ENCODE results near the gene TNFRSF12A. TPM values are rescaled to one million over a fixed set of nuclear protein-coding genes. Genes with fewer than 3 reads are reported as not detected.
"Not testable (repeated sequence)": the region's sequence is repeated elsewhere in the genome, so short reads cannot be mapped to it uniquely, and the experiment has no call there.

Gene TNFRSF12A
- total and polyA plus RNA-seq, 9 donors: 3.7 to 52.5 (median 8.5) TPM

DNA sequence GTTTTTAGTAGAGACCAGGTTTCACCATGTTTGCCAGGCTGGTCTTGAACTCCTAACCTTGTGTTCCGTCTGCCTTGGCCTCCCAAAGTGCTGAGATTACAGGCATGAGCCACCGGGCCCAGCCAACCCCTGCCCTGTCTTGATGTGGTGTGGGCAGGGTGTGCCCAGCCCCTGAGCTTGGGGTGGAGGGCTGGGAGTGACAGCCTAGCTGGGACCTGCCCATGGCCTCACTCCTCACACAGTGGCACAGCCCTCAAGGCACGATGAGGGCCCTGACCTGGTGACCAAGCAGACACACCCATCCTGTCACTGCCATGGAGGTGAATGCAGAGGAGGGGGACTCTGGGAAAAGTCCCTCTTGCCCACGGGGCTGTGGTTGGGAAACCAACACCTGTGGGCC is 48.3 kb downstream of the TNFRSF12A start:
- TF ChIP-seq POLR2A (IDR thresholded peaks at IDR 0.05) (no peak), EP300 (IDR thresholded peaks at IDR 0.05) (no peak)
- TF ChIP-seq, protein P1, sequence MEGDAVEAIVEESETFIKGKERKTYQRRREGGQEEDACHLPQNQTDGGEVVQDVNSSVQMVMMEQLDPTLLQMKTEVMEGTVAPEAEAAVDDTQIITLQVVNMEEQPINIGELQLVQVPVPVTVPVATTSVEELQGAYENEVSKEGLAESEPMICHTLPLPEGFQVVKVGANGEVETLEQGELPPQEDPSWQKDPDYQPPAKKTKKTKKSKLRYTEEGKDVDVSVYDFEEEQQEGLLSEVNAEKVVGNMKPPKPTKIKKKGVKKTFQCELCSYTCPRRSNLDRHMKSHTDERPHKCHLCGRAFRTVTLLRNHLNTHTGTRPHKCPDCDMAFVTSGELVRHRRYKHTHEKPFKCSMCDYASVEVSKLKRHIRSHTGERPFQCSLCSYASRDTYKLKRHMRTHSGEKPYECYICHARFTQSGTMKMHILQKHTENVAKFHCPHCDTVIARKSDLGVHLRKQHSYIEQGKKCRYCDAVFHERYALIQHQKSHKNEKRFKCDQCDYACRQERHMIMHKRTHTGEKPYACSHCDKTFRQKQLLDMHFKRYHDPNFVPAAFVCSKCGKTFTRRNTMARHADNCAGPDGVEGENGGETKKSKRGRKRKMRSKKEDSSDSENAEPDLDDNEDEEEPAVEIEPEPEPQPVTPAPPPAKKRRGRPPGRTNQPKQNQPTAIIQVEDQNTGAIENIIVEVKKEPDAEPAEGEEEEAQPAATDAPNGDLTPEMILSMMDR (IDR thresholded peaks at IDR 0.05): no peak
- Histone ChIP-seq H3K27me3 (no peaks in the 10 kb centered on the region), H3K9me3 (no peaks in the 10 kb centered on the region), H3K4me1 (ENCODE audit: insufficient read depth) (peaks cover 10% of the 10 kb centered on the region), H3K27ac (no peak overlapping the region), H3K4me3 (no peak overlapping the region), H3K36me3 (no peaks in the 10 kb centered on the region)
- no peak for DNase-seq
- 59 to 80% (median 64%) methylated on average over 4 of the region's 4 CpGs for WGBS, 3 donors
- intact Hi-C loops (cut with DNase I): no loop called here

DNA sequence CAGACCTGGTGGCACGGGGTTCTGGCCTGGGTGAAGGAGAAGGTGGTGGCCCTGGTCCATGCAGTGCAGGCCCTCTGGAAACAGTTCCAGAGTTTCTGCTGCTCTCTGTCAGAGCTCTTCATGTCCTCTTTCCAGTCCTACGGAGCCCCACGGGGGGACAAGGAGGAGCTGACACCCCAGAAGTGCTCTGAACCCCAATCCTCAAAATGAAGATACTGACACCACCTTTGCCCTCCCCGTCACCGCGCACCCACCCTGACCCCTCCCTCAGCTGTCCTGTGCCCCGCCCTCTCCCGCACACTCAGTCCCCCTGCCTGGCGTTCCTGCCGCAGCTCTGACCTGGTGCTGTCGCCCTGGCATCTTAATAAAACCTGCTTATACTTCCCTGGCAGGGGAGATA is 49.0 kb downstream of the TNFRSF12A start:
- H3K4me3 ChIP-seq; H3K9me3 ChIP-seq; H3K27me3 ChIP-seq; DNase-seq; H3K27ac ChIP-seq; H3K4me1 ChIP-seq (ENCODE audit: insufficient read depth); intact Hi-C loops (cut with DNase I); H3K36me3 ChIP-seq: not testable (repeated sequence)
- WGBS, 3 donors: 83 to 88% (median 85%) methylated on average over 10 of the region's 11 CpGs

DNA sequence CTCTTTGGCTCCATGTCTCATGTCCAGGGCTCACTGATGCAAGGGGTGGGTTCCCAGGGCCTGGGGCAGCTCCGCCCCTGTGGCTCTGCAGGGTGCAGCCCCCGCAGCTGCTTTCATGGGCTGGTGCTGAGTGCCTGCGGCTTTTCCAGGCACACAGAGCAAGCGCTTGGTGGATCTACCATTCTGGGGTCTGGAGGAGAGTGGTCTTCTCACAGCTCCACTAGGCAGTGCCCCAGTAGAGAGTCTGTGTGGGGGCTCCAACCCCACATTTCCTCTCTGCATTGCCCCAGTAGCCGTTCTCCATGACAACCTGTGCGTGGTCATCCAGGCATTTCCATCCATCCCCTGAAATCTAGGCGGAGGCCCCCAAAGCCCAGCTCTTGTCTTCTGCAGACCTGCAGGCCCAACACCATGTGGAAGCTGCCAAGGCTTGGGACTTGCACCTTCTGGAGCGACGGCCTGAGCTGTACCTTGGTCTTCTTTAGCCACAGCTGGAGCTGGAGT is 50.5 kb downstream of the TNFRSF12A start:
- no peak for TF ChIP-seq EP300 (IDR thresholded peaks at IDR 0.05)
- TF ChIP-seq, protein P1 (IDR thresholded peaks at IDR 0.05): no peak
- no peak for TF ChIP-seq POLR2A (IDR thresholded peaks at IDR 0.05)
- no peak for DNase-seq
- no peak overlapping the region for H3K27ac ChIP-seq
- H3K36me3 ChIP-seq: no peaks in the 10 kb centered on the region
- 79 to 89% (median 82%) methylated on average over 9 of the region's 9 CpGs for whole genome bisulfite sequencing, 3 donors
- H3K27me3 ChIP-seq: no peaks in the 10 kb centered on the region
- H3K4me3 ChIP-seq: no peak overlapping the region
- H3K4me1 ChIP-seq (ENCODE audit: insufficient read depth): peaks cover 2% of the 10 kb centered on the region
- H3K9me3 ChIP-seq: no peaks in the 10 kb centered on the region
- intact Hi-C loops (cut with DNase I): no loop called here

DNA sequence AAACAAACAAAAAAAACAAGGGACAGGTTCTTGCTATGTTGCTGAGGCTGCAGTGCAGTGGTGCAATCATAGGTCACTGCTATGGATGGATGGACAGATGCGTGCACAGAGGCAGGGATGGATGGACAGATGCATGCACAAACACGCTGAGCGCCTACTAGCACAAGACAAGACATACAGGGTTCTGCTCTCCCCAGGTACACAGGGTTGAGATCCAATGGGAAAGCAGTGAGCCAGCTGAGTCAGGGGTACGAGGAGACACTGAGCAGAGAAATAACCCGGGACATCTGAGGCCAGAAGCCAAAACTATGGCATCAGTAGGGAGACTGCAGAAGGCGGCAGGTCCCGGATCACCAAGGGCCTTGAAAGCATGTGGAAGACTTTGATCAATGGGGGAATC is 51.5 kb downstream of the TNFRSF12A start:
- no peaks in the 10 kb centered on the region for H3K27me3 ChIP-seq
- no peaks in the 10 kb centered on the region for H3K4me1 ChIP-seq (ENCODE audit: insufficient read depth)
- WGBS, 3 donors: 78 to 91% (median 85%) methylated on average over 7 of the region's 7 CpGs
- no peaks in the 10 kb centered on the region for H3K36me3 ChIP-seq
- intact Hi-C loops (cut with DNase I): no loop called here
- no peak for TF ChIP-seq EP300 (IDR thresholded peaks at IDR 0.05)
- TF ChIP-seq, protein P1 (IDR thresholded peaks at IDR 0.05): no peak
- no peak for TF ChIP-seq POLR2A (IDR thresholded peaks at IDR 0.05)
- no peak overlapping the region for H3K27ac ChIP-seq
- H3K9me3 ChIP-seq: no peaks in the 10 kb centered on the region
- DNase-seq: no peak
- no peak overlapping the region for H3K4me3 ChIP-seq

Small RNA genes lying within 50 kb of the gene (small RNA-seq; reads per million reads assigned to genes)
- not detected for gene LINC00514

Other genes with a start within 250 kb of the TNFRSF12A start
- 100 to 1,000 TPM; 136 to 498 (median 172) TPM for gene ELOB, start 243.1 kb upstream of the TNFRSF12A start, total RNA-seq
- 100 to 1,000 TPM in 1 of 2 donors, 1 to 10 TPM in 1; 8.9 to 385 TPM for gene ELOB, start 243.1 kb upstream of the TNFRSF12A start, polyA plus RNA-seq
- 10 to 100 TPM in 1 of 7 donors, 1 to 10 TPM in 1, under 1 TPM in 3, not detected in 2; 0.36 to 26.8 (median 0.82) TPM for gene PRSS33, start 232.8 kb upstream of the TNFRSF12A start, total RNA-seq
- not detected for gene PRSS33, start 232.8 kb upstream of the TNFRSF12A start, polyA plus RNA-seq
- under 1 TPM in 1 of 7 donors, not detected in 6; 0.20 TPM for gene PRSS41, start 221.9 kb upstream of the TNFRSF12A start, total RNA-seq
- gene PRSS41, start 221.9 kb upstream of the TNFRSF12A start, polyA plus RNA-seq: not detected
- gene PRSS21, start 203.1 kb upstream of the TNFRSF12A start, total RNA-seq: 1 to 10 TPM in 3 of 7 donors, under 1 TPM in 1, not detected in 3; 0.87 to 9.3 (median 2.4) TPM
- under 1 TPM in 1 of 2 donors, not detected in 1; 0.53 TPM for gene PRSS21, start 203.1 kb upstream of the TNFRSF12A start, polyA plus RNA-seq
- 1 to 10 TPM in 1 of 7 donors, under 1 TPM in 3, not detected in 3; 0.32 to 1.0 (median 0.45) TPM for gene ZG16B, start 190.1 kb upstream of the TNFRSF12A start, total RNA-seq
- gene ZG16B, start 190.1 kb upstream of the TNFRSF12A start, polyA plus RNA-seq: 1 to 10 TPM in 1 of 2 donors, under 1 TPM in 1; 0.28 to 1.8 TPM
- 1 to 10 TPM in 4 of 7 donors, under 1 TPM in 1, not detected in 2; 0.60 to 7.2 (median 1.3) TPM for gene PRSS22, start 162.2 kb upstream of the TNFRSF12A start, total RNA-seq
- gene PRSS22, start 162.2 kb upstream of the TNFRSF12A start, polyA plus RNA-seq: under 1 TPM in 1 of 2 donors, not detected in 1; 0.10 TPM
- gene FLYWCH2, start 137.2 kb upstream of the TNFRSF12A start, total RNA-seq: 10 to 100 TPM; 24.7 to 46.0 (median 30.6) TPM
- 10 to 100 TPM in 1 of 2 donors, 1 to 10 TPM in 1; 3.0 to 50.9 TPM for gene FLYWCH2, start 137.2 kb upstream of the TNFRSF12A start, polyA plus RNA-seq
- 10 to 100 TPM; 31.4 to 66.9 (median 55.3) TPM for gene FLYWCH1, start 108.4 kb upstream of the TNFRSF12A start, total RNA-seq
- 10 to 100 TPM in 1 of 2 donors, 1 to 10 TPM in 1; 2.2 to 37.2 TPM for gene FLYWCH1, start 108.4 kb upstream of the TNFRSF12A start, polyA plus RNA-seq
- gene KREMEN2, start 56.1 kb upstream of the TNFRSF12A start, total RNA-seq: under 1 TPM in 4 of 7 donors, not detected in 3; 0.18 to 0.57 (median 0.23) TPM
- gene KREMEN2, start 56.1 kb upstream of the TNFRSF12A start, polyA plus RNA-seq: not detected
- 1 to 10 TPM in 4 of 7 donors, under 1 TPM in 3; 0.30 to 5.7 (median 2.4) TPM for gene PAQR4, start 51.0 kb upstream of the TNFRSF12A start, total RNA-seq
- gene PAQR4, start 51.0 kb upstream of the TNFRSF12A start, polyA plus RNA-seq: 1 to 10 TPM; 1.4 to 1.5 TPM
- 1 to 10 TPM in 3 of 7 donors, under 1 TPM in 2, not detected in 2; 0.23 to 2.6 (median 1.1) TPM for gene PKMYT1, start 39.9 kb upstream of the TNFRSF12A start, total RNA-seq
- under 1 TPM in 1 of 2 donors, not detected in 1; 0.52 TPM for gene PKMYT1, start 39.9 kb upstream of the TNFRSF12A start, polyA plus RNA-seq
- gene CLDN9, start 7.4 kb upstream of the TNFRSF12A start, total RNA-seq: under 1 TPM in 4 of 7 donors, not detected in 3; 0.11 to 0.24 (median 0.19) TPM
- gene CLDN9, start 7.4 kb upstream of the TNFRSF12A start, polyA plus RNA-seq: not detected
- 1 to 10 TPM in 1 of 7 donors, not detected in 6; 1.8 TPM for gene CLDN6, start 2.2 kb upstream of the TNFRSF12A start, total RNA-seq
- not detected for gene CLDN6, start 2.2 kb upstream of the TNFRSF12A start, polyA plus RNA-seq
- gene HCFC1R1, start 3.6 kb downstream of the TNFRSF12A start, total RNA-seq: 10 to 100 TPM; 15.9 to 73.1 (median 55.1) TPM
- gene HCFC1R1, start 3.6 kb downstream of the TNFRSF12A start, polyA plus RNA-seq: 10 to 100 TPM; 27.5 to 82.0 TPM
- 10 to 100 TPM in 6 of 7 donors, 1 to 10 TPM in 1; 6.7 to 21.0 (median 15.6) TPM for gene THOC6, start 3.7 kb downstream of the TNFRSF12A start, total RNA-seq
- gene THOC6, start 3.7 kb downstream of the TNFRSF12A start, polyA plus RNA-seq: 10 to 100 TPM in 1 of 2 donors, 1 to 10 TPM in 1; 3.5 to 14.3 TPM
- gene BICDL2, start 16.6 kb downstream of the TNFRSF12A start, total RNA-seq: 10 to 100 TPM in 1 of 7 donors, 1 to 10 TPM in 2, under 1 TPM in 2, not detected in 2; 0.89 to 21.9 (median 1.7) TPM
- gene BICDL2, start 16.6 kb downstream of the TNFRSF12A start, polyA plus RNA-seq: under 1 TPM in 1 of 2 donors, not detected in 1; 0.02 TPM
- gene MMP25, start 26.2 kb downstream of the TNFRSF12A start, total RNA-seq: under 1 TPM in 6 of 7 donors, not detected in 1; 0.15 to 0.72 (median 0.61) TPM
- gene MMP25, start 26.2 kb downstream of the TNFRSF12A start, polyA plus RNA-seq: under 1 TPM; 0.17 to 0.59 TPM
- 10 to 100 TPM in 4 of 7 donors, 1 to 10 TPM in 3; 3.8 to 24.7 (median 10.6) TPM for gene IL32, start 45.3 kb downstream of the TNFRSF12A start, total RNA-seq
- 10 to 100 TPM; 23.9 to 54.9 TPM for gene IL32, start 45.3 kb downstream of the TNFRSF12A start, polyA plus RNA-seq
- gene ZSCAN10, start 78.9 kb downstream of the TNFRSF12A start, total RNA-seq: under 1 TPM in 2 of 7 donors, not detected in 5; 0.47 to 0.69 TPM
- under 1 TPM in 1 of 2 donors, not detected in 1; 0.06 TPM for gene ZSCAN10, start 78.9 kb downstream of the TNFRSF12A start, polyA plus RNA-seq
- gene ZNF205, start 92.2 kb downstream of the TNFRSF12A start, total RNA-seq: 10 to 100 TPM; 10.7 to 16.3 (median 15.6) TPM
- 10 to 100 TPM in 1 of 2 donors, 1 to 10 TPM in 1; 3.0 to 22.1 TPM for gene ZNF205, start 92.2 kb downstream of the TNFRSF12A start, polyA plus RNA-seq
- 10 to 100 TPM in 5 of 7 donors, 1 to 10 TPM in 2; 4.7 to 18.9 (median 12.2) TPM for gene ZNF213, start 114.7 kb downstream of the TNFRSF12A start, total RNA-seq
- gene ZNF213, start 114.7 kb downstream of the TNFRSF12A start, polyA plus RNA-seq: 10 to 100 TPM in 1 of 2 donors, under 1 TPM in 1; 0.95 to 10.7 TPM
- not detected for gene OR1F1, start 167.8 kb downstream of the TNFRSF12A start, total RNA-seq
- gene OR1F1, start 167.8 kb downstream of the TNFRSF12A start, polyA plus RNA-seq: not detected
- 1 to 10 TPM; 7.3 to 9.2 (median 7.5) TPM for gene ZNF200, start 214.8 kb downstream of the TNFRSF12A start, total RNA-seq
- gene ZNF200, start 214.8 kb downstream of the TNFRSF12A start, polyA plus RNA-seq: 1 to 10 TPM; 4.8 to 8.3 TPM
- under 1 TPM; 0.20 to 0.84 (median 0.46) TPM for gene MEFV, start 236.3 kb downstream of the TNFRSF12A start, total RNA-seq
- gene MEFV, start 236.3 kb downstream of the TNFRSF12A start, polyA plus RNA-seq: under 1 TPM; 0.11 to 0.53 TPM